HG02981 (cell line): Measurements from ENCODE around the gene RGL1.

ENCODE experiments used
- ATAC-seq: cut with Tn5 transposase; IDR thresholded peaks from one replicate; pipeline ENCODE4 v1.9.1; 2021; ENCODE audit warnings: mild to moderate bottlenecking, moderate library complexity; ENCODE audit not compliant: unreplicated experiment

Gene RGL1

DNA sequence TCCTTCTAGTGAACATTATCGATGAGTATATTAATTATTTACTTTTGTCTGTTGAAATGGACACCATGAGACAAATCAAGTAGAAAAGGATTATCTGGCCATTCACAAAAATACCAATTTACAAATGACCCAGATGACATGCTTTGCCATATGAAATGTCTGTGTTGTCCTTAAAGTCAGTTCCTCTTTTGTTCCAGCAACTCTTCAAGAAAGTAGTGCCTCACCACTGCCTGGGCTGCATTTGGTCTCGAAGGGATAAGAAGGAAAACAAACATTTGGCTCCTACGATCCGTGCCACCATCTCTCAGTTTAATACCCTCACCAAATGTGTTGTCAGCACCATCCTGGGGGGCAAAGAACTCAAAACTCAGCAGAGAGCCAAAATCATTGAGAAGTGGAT is 79.6 kb downstream of the RGL1 start:
- ATAC-seq: no peak

GRCh38 chr1:183885142-183885735 is 80.3 kb downstream of the RGL1 start:
- ATAC-seq: no peak

- no peak for ATAC-seq
These were observed 81.3 kb downstream of the RGL1 start for GRCh38 chr1:183886083-183886828.

DNA sequence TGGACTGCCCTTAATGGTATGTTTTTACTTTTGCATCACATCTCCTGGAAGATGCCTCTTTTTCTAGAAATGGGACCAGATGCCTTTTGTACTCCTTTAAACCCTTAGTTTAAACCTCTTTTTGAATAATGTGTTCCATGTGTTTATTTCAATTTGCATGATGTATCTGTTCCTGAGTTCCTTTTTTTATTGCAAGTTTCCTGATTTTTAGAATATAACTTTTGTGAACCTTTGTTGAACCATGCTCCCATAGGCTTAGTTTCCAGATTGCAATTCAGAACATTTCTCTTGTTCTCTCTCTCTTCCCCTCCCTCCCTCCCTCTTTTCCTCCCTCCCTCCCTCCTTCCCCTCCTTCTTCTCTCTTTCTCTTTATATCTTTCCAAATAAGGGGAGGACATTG is 81.9 kb downstream of the RGL1 start:
- no peak for ATAC-seq

- no peak for ATAC-seq
These were observed 83.2 kb downstream of the RGL1 start for GRCh38 chr1:183887826-183888819.

DNA sequence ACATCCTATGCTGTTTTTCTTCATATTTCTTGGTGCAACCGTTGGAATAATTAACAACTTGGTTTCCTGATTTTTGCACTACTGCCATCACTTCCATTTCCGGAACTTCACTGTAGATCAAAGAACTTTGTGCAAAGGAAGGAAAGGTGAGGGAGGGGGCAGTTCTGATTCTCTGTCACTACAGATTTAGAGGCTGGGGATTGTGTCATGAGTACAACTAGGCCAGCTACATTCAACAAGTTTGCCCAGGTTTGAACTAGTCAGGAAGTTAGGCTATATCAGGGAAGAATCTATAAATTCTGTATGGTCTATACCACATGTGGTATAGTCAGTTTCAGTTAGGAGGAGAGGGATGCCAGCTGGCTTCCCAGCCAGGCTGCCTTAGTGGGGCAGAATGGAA is 84.2 kb downstream of the RGL1 start:
- no peak for ATAC-seq

- peak; percentile 57 for ATAC-seq
These were observed 86.4 kb downstream of the RGL1 start for GRCh38 chr1:183891158-183891856.

- no peak for ATAC-seq
These were observed 87.5 kb downstream of the RGL1 start for GRCh38 chr1:183892351-183892793.

DNA sequence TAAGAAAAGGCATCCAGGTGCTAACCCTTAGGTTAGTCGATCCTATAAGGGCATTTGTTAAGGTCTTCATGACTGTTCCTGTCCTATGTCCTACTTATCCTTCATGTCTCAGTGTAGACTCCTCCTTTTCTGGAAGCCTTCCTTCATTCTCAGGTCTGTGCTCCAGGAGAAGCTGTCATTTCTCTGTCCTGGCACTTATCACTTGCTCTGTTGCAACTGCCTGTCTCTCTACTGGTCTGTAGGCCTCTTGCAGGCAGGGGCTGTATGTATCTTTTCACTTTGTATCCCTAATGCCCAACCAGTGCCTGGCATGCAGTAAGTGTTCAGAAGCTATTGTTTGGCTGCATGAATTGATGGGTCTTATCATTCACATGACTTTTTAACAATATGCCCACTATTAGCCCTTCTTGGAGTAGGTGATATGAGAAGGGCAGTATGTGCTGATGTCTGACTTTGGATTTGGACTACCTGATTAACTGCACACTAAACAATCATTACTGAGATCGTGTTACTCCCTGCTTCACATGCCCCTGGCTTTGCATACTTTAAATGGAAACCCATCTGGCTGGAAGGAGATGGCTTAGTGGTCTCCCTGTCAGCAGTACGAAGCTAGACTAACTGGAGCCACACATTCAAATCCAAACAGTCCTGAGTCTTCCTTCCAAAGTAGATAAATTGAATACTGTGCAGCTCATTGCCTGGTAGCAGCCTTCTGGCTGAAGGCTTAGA is 88.8 kb downstream of the RGL1 start:
- no peak for ATAC-seq

DNA sequence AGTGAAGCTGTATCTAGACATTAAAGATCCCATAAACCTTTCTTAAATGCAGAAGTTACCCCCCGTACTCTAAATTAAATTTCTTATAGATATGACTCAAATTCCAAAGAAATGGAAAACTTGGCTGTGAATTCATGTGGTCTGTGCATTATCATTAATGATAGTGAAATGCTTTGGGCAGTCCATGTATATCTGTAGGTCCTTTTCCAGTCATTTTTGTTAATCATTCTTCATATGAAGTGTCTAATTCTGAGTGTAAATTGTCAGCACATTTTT is 89.3 kb downstream of the RGL1 start:
- ATAC-seq: no peak

GRCh38 chr1:183896466-183897048 is 91.6 kb downstream of the RGL1 start:
- ATAC-seq: no peak

GRCh38 chr1:183898001-183898396 is 93.1 kb downstream of the RGL1 start:
- peak; percentile 17 for ATAC-seq

- ATAC-seq: no peak
These were observed 93.7 kb downstream of the RGL1 start for GRCh38 chr1:183898610-183899009.

DNA sequence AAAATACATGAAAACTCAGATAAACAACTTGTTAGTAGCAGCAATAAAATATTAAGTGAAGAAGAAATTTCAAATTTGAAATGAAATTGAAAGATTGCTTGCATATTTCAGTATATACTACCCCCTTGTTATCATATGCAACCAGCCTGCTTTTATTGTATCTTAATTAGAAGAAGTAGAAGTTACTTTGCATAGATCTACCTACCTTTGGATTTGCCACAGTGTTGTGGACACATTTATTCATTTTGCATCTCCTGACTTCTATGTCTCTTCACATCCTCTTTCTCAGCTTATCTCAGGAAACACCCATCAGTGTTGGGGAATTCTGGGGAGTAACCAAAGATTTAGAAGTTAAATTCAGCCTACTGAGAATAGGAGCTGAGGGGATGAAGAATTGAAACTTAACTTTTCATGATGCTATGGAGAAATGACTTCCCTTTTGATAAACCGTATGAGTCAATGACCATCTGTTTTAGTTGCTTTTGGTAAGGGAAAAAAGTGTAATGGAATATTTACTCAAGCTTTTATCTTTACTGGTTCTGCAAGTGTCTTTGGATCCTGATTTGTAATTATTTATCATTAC is 96.9 kb downstream of the RGL1 start:
- no peak for ATAC-seq

DNA sequence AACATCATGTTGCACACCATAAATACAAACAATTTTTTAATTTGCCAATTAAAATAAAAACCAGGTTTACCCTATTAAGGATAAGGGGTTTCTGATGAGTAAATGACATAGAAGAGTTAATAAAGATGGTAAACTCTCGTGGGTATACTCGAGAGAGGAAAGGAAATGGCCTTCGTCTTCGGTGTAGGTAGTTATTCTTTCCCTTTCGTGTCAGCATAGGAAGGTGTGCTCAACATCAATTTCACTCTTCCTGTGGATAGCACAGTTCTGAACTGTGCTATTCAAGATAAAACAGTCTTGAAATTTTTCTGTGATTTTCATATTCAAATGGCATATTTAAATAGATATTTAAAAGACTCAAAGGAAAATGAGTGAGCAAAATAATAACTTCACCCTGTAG is 98.2 kb downstream of the RGL1 start:
- no peak for ATAC-seq

GRCh38 chr1:183905508-183906113 is 100.7 kb downstream of the RGL1 start:
- ATAC-seq: no peak

DNA sequence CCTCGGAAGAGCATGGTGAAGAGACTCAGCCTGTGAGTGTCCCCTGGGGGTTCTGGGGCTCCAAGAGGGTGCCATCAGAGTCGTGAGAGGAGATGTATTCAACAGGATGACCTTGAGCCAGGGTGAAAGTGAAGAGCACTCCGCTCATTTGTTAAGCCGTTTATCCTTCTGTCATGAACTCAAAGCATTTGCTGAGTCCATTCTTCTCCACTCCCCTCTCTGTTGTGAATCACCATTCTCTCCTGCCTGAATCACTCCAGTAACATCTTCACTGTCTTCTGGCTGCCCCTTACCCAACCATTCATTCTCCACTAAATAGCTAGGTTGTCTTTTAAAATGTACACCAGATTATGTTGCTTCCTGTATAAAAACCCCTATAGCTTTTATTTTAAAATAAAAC is 102.2 kb downstream of the RGL1 start:
- ATAC-seq: no peak

- no peak for ATAC-seq
These were observed 103.2 kb downstream of the RGL1 start for GRCh38 chr1:183908079-183908478.

GRCh38 chr1:183909672-183910071 is 104.8 kb downstream of the RGL1 start:
- no peak for ATAC-seq
